ENCODE measurements around the gene PLXNA1. TPM values are rescaled to one million over a fixed set of nuclear protein-coding genes. Genes with fewer than 3 reads are reported as not detected.

PLXNA1 gene
- total RNA-seq, 1 experiment from 2014 or later: 80.6 TPM

DNA sequence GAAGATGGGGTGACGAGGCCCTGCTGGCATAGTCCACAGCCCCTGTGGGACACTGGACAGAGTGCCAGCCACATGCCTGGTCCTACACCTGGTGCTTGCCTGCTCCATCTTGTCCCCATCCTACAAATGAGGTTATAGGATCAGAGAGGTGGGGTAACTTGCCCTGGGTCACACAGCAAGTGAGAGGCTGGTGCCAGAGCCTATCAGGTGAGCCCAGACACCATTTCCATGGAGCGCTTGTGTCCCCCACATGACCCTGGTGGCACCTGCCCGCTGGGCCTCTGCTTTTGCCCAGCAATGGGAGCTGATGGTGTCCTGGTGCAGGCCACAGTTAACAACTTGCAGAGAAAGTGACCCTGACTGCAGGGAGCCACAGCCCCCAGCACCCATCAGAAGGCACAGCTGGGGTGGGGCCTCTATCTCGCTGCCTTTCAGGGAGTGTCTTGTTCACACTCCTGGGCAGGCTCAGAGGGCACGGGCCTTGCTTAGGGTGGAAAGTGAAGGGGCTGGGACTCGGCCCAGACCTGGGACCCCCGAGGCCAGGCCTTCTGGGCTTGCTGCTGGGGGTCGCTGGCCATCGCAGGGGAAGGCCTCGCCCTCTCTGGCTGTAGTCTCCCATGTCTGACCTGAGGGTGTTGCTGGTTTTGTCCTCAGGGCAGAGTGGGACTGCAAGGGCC, 7.2 kb downstream of the PLXNA1 start:
- DNase-seq (ENCODE audit: low read depth, low spot score) (no peak), ATAC-seq (no peak)
- CTCF ChIA-PET: no interaction called here
- TF ChIP-seq TCF7L2 (IDR thresholded peaks at IDR 0.05; ENCODE audit: low read depth, low read length) (no peak), POLR2AphosphoS5 (IDR thresholded peaks at IDR 0.05; ENCODE audit: low read depth, low read length) (no peak), SIN3A (IDR thresholded peaks at IDR 0.05; ENCODE audit: borderline replicate concordance, insufficient read depth, low read depth, low read length) (no peak)
- TF ChIP-seq, protein P1, sequence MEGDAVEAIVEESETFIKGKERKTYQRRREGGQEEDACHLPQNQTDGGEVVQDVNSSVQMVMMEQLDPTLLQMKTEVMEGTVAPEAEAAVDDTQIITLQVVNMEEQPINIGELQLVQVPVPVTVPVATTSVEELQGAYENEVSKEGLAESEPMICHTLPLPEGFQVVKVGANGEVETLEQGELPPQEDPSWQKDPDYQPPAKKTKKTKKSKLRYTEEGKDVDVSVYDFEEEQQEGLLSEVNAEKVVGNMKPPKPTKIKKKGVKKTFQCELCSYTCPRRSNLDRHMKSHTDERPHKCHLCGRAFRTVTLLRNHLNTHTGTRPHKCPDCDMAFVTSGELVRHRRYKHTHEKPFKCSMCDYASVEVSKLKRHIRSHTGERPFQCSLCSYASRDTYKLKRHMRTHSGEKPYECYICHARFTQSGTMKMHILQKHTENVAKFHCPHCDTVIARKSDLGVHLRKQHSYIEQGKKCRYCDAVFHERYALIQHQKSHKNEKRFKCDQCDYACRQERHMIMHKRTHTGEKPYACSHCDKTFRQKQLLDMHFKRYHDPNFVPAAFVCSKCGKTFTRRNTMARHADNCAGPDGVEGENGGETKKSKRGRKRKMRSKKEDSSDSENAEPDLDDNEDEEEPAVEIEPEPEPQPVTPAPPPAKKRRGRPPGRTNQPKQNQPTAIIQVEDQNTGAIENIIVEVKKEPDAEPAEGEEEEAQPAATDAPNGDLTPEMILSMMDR (IDR thresholded peaks at IDR 0.05): no peak
- TF ChIP-seq, protein P2, sequence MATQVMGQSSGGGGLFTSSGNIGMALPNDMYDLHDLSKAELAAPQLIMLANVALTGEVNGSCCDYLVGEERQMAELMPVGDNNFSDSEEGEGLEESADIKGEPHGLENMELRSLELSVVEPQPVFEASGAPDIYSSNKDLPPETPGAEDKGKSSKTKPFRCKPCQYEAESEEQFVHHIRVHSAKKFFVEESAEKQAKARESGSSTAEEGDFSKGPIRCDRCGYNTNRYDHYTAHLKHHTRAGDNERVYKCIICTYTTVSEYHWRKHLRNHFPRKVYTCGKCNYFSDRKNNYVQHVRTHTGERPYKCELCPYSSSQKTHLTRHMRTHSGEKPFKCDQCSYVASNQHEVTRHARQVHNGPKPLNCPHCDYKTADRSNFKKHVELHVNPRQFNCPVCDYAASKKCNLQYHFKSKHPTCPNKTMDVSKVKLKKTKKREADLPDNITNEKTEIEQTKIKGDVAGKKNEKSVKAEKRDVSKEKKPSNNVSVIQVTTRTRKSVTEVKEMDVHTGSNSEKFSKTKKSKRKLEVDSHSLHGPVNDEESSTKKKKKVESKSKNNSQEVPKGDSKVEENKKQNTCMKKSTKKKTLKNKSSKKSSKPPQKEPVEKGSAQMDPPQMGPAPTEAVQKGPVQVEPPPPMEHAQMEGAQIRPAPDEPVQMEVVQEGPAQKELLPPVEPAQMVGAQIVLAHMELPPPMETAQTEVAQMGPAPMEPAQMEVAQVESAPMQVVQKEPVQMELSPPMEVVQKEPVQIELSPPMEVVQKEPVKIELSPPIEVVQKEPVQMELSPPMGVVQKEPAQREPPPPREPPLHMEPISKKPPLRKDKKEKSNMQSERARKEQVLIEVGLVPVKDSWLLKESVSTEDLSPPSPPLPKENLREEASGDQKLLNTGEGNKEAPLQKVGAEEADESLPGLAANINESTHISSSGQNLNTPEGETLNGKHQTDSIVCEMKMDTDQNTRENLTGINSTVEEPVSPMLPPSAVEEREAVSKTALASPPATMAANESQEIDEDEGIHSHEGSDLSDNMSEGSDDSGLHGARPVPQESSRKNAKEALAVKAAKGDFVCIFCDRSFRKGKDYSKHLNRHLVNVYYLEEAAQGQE (IDR thresholded peaks at IDR 0.05; ENCODE audit: insufficient read depth in 1 of 2, low read depth in 2 of 2, low read length in 1 of 2): no peak
- in situ Hi-C loops (cut with HindIII; ENCODE audit: low pct_unique_long_range_greater_than_20kb, low sequenced_read_pairs) (no loop called here), intact Hi-C loops (cut with micrococcal nuclease; ENCODE audit: unreplicated experiment) (no loop called here)
- H3K9me3 ChIP-seq (ENCODE audit: control insufficient read depth, insufficient read depth, low read depth, low read length): no peaks in the 10 kb centered on the region
- POLR2A ChIA-PET: no interaction called here
- H3K27ac ChIP-seq (ENCODE audit: low read length): no peak overlapping the region
- H3K4me1 ChIP-seq (ENCODE audit: control insufficient read depth, insufficient read depth, low read length): peaks cover 17% of the 10 kb centered on the region
- no peaks in the 10 kb centered on the region for H3K27me3 ChIP-seq (ENCODE audit: control insufficient read depth, insufficient read depth, low read length)
- H3K36me3 ChIP-seq (ENCODE audit: control insufficient read depth, insufficient read depth, low read length): no peaks in the 10 kb centered on the region
- no peak overlapping the region for H3K4me3 ChIP-seq (ENCODE audit: low read depth in 2 of 2, low read length in 2 of 2)
- no TSS peak for BruUV-seq (replicated peaks)

DNA sequence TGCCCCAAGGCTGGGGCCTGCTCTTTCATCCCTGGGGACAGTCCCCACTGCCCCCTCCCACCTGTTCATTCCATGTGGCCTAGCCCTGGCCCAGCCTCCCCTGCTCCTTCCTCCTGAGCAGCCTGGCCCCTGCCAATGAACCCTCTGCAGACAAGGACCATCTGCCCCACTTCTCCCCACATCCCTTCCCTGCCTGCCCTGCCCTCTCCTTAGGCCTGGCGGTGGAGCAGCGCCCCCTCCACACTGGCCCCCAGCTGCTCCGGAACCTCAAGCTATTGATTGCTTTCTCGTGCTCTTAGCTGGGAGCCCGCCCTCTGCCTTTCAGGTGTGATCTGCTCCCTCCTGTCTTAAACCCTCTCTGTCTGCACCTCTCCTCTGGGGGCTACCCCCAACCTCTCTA, 8.0 kb downstream of the PLXNA1 start:
- DNase-seq (ENCODE audit: low read depth, low spot score) (no peak), ATAC-seq (no peak)
- Histone ChIP-seq H3K27me3 (ENCODE audit: control insufficient read depth, insufficient read depth, low read length) (no peaks in the 10 kb centered on the region), H3K4me3 (ENCODE audit: low read depth in 2 of 2, low read length in 2 of 2) (no peak overlapping the region), H3K9me3 (ENCODE audit: control insufficient read depth, insufficient read depth, low read depth, low read length) (no peaks in the 10 kb centered on the region), H3K36me3 (ENCODE audit: control insufficient read depth, insufficient read depth, low read length) (no peaks in the 10 kb centered on the region), H3K4me1 (ENCODE audit: control insufficient read depth, insufficient read depth, low read length) (peaks cover 11% of the 10 kb centered on the region), H3K27ac (ENCODE audit: low read length) (no peak overlapping the region)
- ChIA-PET CTCF (no interaction called here), POLR2A (no interaction called here)
- no TSS peak for BruUV-seq (replicated peaks)
- in situ Hi-C loops (cut with HindIII; ENCODE audit: low pct_unique_long_range_greater_than_20kb, low sequenced_read_pairs): no loop called here
- TF ChIP-seq, protein P2 (IDR thresholded peaks at IDR 0.05; ENCODE audit: insufficient read depth in 1 of 2, low read depth in 2 of 2, low read length in 1 of 2): no peak
- no peak for TF ChIP-seq POLR2AphosphoS5 (IDR thresholded peaks at IDR 0.05; ENCODE audit: low read depth, low read length)
- no peak for TF ChIP-seq TCF7L2 (IDR thresholded peaks at IDR 0.05; ENCODE audit: low read depth, low read length)
- no peak for TF ChIP-seq SIN3A (IDR thresholded peaks at IDR 0.05; ENCODE audit: borderline replicate concordance, insufficient read depth, low read depth, low read length)
- TF ChIP-seq, protein P1 (IDR thresholded peaks at IDR 0.05): no peak
- intact Hi-C loops (cut with micrococcal nuclease; ENCODE audit: unreplicated experiment): no loop called here

Data from Panc1 (cell line).